ENCODE measurements around the gene GNPTG.

Gene GNPTG

GRCh38 chr16:1398826-1399581 is 47.3 kb downstream of the GNPTG start:
- H3K36me3 ChIP-seq (ENCODE audit: control insufficient read depth, low read depth, low read length), result peaks cover 12% of the 10 kb centered on the region
- H3K4me1 ChIP-seq (ENCODE audit: control insufficient read depth, low read depth, low read length), result no peaks in the 10 kb centered on the region
- no peaks in the 10 kb centered on the region for H3K9me3 ChIP-seq (ENCODE audit: control insufficient read depth, low read depth, low read length)
- no peaks in the 10 kb centered on the region for H3K27me3 ChIP-seq (ENCODE audit: control insufficient read depth, insufficient read depth, low read length)
- no peak overlapping the region for H3K4me3 ChIP-seq (ENCODE audit: low read length)
- no peak overlapping the region for H3K27ac ChIP-seq (ENCODE audit: low read length)
- no peak overlapping the region for H3K9ac ChIP-seq (ENCODE audit: low read length)

GRCh38 chr16:1401061-1401757 is 49.5 kb downstream of the GNPTG start:
- no peak overlapping the region for H3K4me3 ChIP-seq (ENCODE audit: low read length)
- no peaks in the 10 kb centered on the region for H3K27me3 ChIP-seq (ENCODE audit: control insufficient read depth, insufficient read depth, low read length)
- H3K36me3 ChIP-seq (ENCODE audit: control insufficient read depth, low read depth, low read length), result peaks cover 12% of the 10 kb centered on the region
- no peaks in the 10 kb centered on the region for H3K9me3 ChIP-seq (ENCODE audit: control insufficient read depth, low read depth, low read length)
- H3K27ac ChIP-seq (ENCODE audit: low read length), result no peak overlapping the region
- no peaks in the 10 kb centered on the region for H3K4me1 ChIP-seq (ENCODE audit: control insufficient read depth, low read depth, low read length)
- H3K9ac ChIP-seq (ENCODE audit: low read length), result no peak overlapping the region

GRCh38 chr16:1401758-1402154 is 50.0 kb downstream of the GNPTG start:
- Histone ChIP-seq H3K27me3 (ENCODE audit: control insufficient read depth, insufficient read depth, low read length) (no peaks in the 10 kb centered on the region), H3K9me3 (ENCODE audit: control insufficient read depth, low read depth, low read length) (no peaks in the 10 kb centered on the region), H3K9ac (ENCODE audit: low read length) (no peak overlapping the region), H3K4me1 (ENCODE audit: control insufficient read depth, low read depth, low read length) (no peaks in the 10 kb centered on the region), H3K36me3 (ENCODE audit: control insufficient read depth, low read depth, low read length) (peaks cover 12% of the 10 kb centered on the region), H3K27ac (ENCODE audit: low read length) (no peak overlapping the region), H3K4me3 (ENCODE audit: low read length) (no peak overlapping the region)

- Histone ChIP-seq H3K27me3 (ENCODE audit: control insufficient read depth, insufficient read depth, low read length) (no peaks in the 10 kb centered on the region), H3K36me3 (ENCODE audit: control insufficient read depth, low read depth, low read length) (peaks cover 12% of the 10 kb centered on the region), H3K27ac (ENCODE audit: low read length) (no peak overlapping the region), H3K4me1 (ENCODE audit: control insufficient read depth, low read depth, low read length) (no peaks in the 10 kb centered on the region), H3K9ac (ENCODE audit: low read length) (no peak overlapping the region), H3K4me3 (ENCODE audit: low read length) (no peak overlapping the region), H3K9me3 (ENCODE audit: control insufficient read depth, low read depth, low read length) (no peaks in the 10 kb centered on the region)
These were observed 51.3 kb downstream of the GNPTG start for GRCh38 chr16:1403036-1403435.

- no peak overlapping the region for H3K9ac ChIP-seq (ENCODE audit: low read length)
- H3K27me3 ChIP-seq (ENCODE audit: control insufficient read depth, insufficient read depth, low read length), result no peaks in the 10 kb centered on the region
- no peak overlapping the region for H3K4me3 ChIP-seq (ENCODE audit: low read length)
- peaks cover 12% of the 10 kb centered on the region for H3K36me3 ChIP-seq (ENCODE audit: control insufficient read depth, low read depth, low read length)
- no peak overlapping the region for H3K27ac ChIP-seq (ENCODE audit: low read length)
- no peaks in the 10 kb centered on the region for H3K9me3 ChIP-seq (ENCODE audit: control insufficient read depth, low read depth, low read length)
- no peaks in the 10 kb centered on the region for H3K4me1 ChIP-seq (ENCODE audit: control insufficient read depth, low read depth, low read length)
These were observed 52.0 kb downstream of the GNPTG start for GRCh38 chr16:1403733-1404132.

- no peak overlapping the region for H3K4me3 ChIP-seq (ENCODE audit: low read length)
- H3K36me3 ChIP-seq (ENCODE audit: control insufficient read depth, low read depth, low read length), result peaks cover 5% of the 10 kb centered on the region
- no peak overlapping the region for H3K27ac ChIP-seq (ENCODE audit: low read length)
- H3K9me3 ChIP-seq (ENCODE audit: control insufficient read depth, low read depth, low read length), result no peaks in the 10 kb centered on the region
- H3K4me1 ChIP-seq (ENCODE audit: control insufficient read depth, low read depth, low read length), result no peaks in the 10 kb centered on the region
- no peaks in the 10 kb centered on the region for H3K27me3 ChIP-seq (ENCODE audit: control insufficient read depth, insufficient read depth, low read length)
- H3K9ac ChIP-seq (ENCODE audit: low read length), result no peak overlapping the region
These were observed 56.0 kb downstream of the GNPTG start for GRCh38 chr16:1407753-1408152.

GRCh38 chr16:1408171-1408837 is 56.6 kb downstream of the GNPTG start:
- H3K27ac ChIP-seq (ENCODE audit: low read length), result no peak overlapping the region
- H3K9me3 ChIP-seq (ENCODE audit: control insufficient read depth, low read depth, low read length), result no peaks in the 10 kb centered on the region
- H3K9ac ChIP-seq (ENCODE audit: low read length), result no peak overlapping the region

GRCh38 chr16:1412847-1413246 is 61.1 kb downstream of the GNPTG start:
- H3K4me3 ChIP-seq (ENCODE audit: low read length), result no peak overlapping the region
- no peaks in the 10 kb centered on the region for H3K4me1 ChIP-seq (ENCODE audit: control insufficient read depth, low read depth, low read length)
- H3K9me3 ChIP-seq (ENCODE audit: control insufficient read depth, low read depth, low read length), result no peaks in the 10 kb centered on the region
- no peak overlapping the region for H3K9ac ChIP-seq (ENCODE audit: low read length)
- no peaks in the 10 kb centered on the region for H3K36me3 ChIP-seq (ENCODE audit: control insufficient read depth, low read depth, low read length)
- H3K27me3 ChIP-seq (ENCODE audit: control insufficient read depth, insufficient read depth, low read length), result no peaks in the 10 kb centered on the region
- H3K27ac ChIP-seq (ENCODE audit: low read length), result no peak overlapping the region

More at GRCh38 chr16:1408171-1408837, 56.6 kb downstream of the GNPTG start:
- H3K36me3 ChIP-seq (ENCODE audit: control insufficient read depth, low read depth, low read length), result no peaks in the 10 kb centered on the region
- no peaks in the 10 kb centered on the region for H3K4me1 ChIP-seq (ENCODE audit: control insufficient read depth, low read depth, low read length)
- peak overlapping the region; percentile 82 for H3K4me3 ChIP-seq (ENCODE audit: low read length)
- H3K27me3 ChIP-seq (ENCODE audit: control insufficient read depth, insufficient read depth, low read length), result no peaks in the 10 kb centered on the region

All from iPS-18a (cell line).